MV-4-11 (cell line): ENCODE measurements around the gene SYT8.
"Not testable (repeated sequence)": the region's sequence is repeated elsewhere in the genome, so short reads cannot be mapped to it uniquely, and the experiment has no call there.

Experiments used
- DNase-seq: peaks from one replicate; lab custom pipeline; 2025; lab: John Stamatoyannopoulos, UW

The SYT8 gene

GRCh38 chr11:1873813-1874150, 39.0 kb downstream of the SYT8 start:
- DNase-seq: not testable (repeated sequence)

GRCh38 chr11:1874441-1875092, 39.8 kb downstream of the SYT8 start:
- not testable (repeated sequence) for DNase-seq

GRCh38 chr11:1875093-1875850, 40.5 kb downstream of the SYT8 start:
- no peak for DNase-seq

GRCh38 chr11:1875851-1876301, 41.1 kb downstream of the SYT8 start:
- not testable (repeated sequence) for DNase-seq

- peak; percentile 11 for DNase-seq
These were observed 41.7 kb downstream of the SYT8 start for GRCh38 chr11:1876361-1877063.

GRCh38 chr11:1877211-1878136, 42.7 kb downstream of the SYT8 start:
- no peak for DNase-seq

GRCh38 chr11:1878137-1879031, 43.6 kb downstream of the SYT8 start:
- DNase-seq: no peak

- no peak for DNase-seq
These were observed 44.7 kb downstream of the SYT8 start for GRCh38 chr11:1879342-1879940.

- DNase-seq: peak; percentile 4
These were observed 45.3 kb downstream of the SYT8 start for GRCh38 chr11:1879941-1880720.

- DNase-seq: no peak
These were observed 46.1 kb downstream of the SYT8 start for GRCh38 chr11:1880746-1881441.

GRCh38 chr11:1881442-1882264, 46.9 kb downstream of the SYT8 start:
- no peak for DNase-seq

- DNase-seq: peak; percentile 27
These were observed 47.8 kb downstream of the SYT8 start for GRCh38 chr11:1882265-1883238.

- no peak for DNase-seq
These were observed 48.8 kb downstream of the SYT8 start for GRCh38 chr11:1883346-1884302.

- DNase-seq: no peak
These were observed 49.5 kb downstream of the SYT8 start for GRCh38 chr11:1884303-1884700.

GRCh38 chr11:1886551-1886950, 51.8 kb downstream of the SYT8 start:
- not testable (repeated sequence) for DNase-seq
